HL-60/S4 treated with phorbol 12-myristate 13-acetate at 8.2 ng/mL for 4 days and 3 days (cell line): ENCODE data around the gene CHSY1.

Experiments used
- in situ Hi-C: fragments of 300-500 bp; cut with MboI; formaldehyde crosslinking; loops from 2 replicates; pipeline ENCODE4 v1.15.0; 2022; ENCODE audit warnings: low sequenced_read_pairs

CHSY1 gene

DNA sequence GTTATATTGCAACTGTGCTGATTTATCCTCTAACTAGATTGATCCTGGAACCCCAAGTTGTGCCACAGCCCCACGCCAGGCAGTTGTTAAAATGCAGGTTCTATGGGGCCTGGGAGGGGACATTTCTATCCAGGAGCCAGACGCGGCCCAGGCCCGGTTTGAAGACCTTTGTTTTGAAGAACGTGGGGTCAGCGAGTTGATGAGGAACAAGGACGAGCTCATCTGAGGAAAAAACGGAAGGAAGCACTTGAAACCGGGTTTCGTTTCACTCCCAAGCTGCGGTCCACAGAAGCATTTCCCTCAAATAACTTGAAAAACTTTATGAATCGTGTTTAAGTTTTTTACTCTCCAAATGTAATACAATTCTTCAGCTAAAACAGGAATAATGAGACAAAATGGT lies 76.4 kb downstream of the CHSY1 start:
- in situ Hi-C loops: loop anchor here (10.0 kb wide), 1 partner anchor 69 kb away; no protein-coding TSS in a partner anchor

GRCh38 chr15:101174152-101174920 lies 77.5 kb downstream of the CHSY1 start:
- in situ Hi-C loops: loop anchor here (10.0 kb wide), 1 partner anchor 70 kb away; no protein-coding TSS in a partner anchor

DNA sequence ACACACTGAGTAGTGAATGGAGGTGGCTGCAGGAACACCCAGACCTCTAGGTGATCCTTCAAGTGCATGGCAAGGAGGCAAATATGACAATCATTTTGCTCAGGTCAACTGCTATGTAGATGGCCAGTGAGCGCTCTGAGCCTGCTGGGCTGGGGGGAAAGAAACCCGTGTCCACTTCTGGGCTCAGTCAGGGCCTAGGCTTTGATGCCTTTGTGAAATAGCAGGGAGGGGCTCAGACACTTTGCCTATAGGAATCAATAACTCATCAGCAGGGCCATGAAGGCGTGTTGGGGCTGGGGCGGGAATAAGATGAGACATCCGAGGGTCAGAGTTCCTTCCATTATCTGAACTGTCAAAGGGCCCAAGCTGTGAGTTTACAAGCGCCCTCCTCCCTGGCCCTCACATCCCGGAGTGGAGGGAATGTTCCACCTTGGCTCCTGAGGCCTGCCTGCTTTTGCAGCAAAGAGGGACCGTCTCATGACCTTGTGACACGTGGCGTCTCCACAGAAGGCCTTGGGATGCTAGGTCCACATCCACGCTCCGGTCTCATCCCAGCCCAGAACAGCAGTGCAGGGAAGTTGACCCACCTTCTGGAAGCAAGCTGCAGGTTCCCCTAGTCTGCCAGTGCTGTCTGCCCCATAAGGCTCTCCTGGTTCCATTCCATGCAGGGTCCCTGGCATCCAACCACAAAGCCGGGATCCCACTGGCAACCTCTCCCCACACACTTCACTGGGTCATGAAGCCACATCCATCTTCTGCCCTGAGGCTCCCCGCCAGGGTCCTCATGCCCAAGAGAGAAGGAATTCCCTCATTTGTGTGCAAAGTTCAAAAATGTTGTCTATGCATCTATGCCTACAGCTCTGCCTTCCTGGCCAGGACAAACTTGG lies 78.4 kb downstream of the CHSY1 start:
- in situ Hi-C loops: loop anchor here (10.0 kb wide), 1 partner anchor 71 kb away; no protein-coding TSS in a partner anchor

- in situ Hi-C loops: loop anchor here (10.0 kb wide), 1 partner anchor 72 kb away; no protein-coding TSS in a partner anchor
Measured at GRCh38 chr15:101172501-101173071, 79.3 kb downstream of the CHSY1 start.

DNA sequence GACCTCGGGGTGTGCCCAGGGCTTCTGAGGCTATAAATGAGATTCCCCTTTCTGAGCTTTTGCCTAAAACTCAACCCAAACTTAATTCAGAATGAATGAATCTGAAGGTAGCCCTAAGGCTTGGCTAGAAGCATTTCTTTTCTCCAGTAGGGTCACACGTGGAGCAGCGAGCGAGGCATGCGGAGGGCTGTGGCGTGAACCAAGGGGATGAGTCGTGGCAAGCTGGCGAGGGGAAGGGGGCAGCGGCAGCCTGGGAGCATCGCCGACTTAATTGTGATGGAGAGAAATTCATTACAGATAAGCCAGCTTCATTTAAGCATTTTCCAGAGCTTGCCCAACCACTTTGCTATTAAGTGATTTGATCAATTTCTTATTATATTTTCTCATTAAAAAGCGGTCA lies 79.9 kb downstream of the CHSY1 start:
- in situ Hi-C loops: loop anchor here (10.0 kb wide), 1 partner anchor 73 kb away; no protein-coding TSS in a partner anchor

DNA sequence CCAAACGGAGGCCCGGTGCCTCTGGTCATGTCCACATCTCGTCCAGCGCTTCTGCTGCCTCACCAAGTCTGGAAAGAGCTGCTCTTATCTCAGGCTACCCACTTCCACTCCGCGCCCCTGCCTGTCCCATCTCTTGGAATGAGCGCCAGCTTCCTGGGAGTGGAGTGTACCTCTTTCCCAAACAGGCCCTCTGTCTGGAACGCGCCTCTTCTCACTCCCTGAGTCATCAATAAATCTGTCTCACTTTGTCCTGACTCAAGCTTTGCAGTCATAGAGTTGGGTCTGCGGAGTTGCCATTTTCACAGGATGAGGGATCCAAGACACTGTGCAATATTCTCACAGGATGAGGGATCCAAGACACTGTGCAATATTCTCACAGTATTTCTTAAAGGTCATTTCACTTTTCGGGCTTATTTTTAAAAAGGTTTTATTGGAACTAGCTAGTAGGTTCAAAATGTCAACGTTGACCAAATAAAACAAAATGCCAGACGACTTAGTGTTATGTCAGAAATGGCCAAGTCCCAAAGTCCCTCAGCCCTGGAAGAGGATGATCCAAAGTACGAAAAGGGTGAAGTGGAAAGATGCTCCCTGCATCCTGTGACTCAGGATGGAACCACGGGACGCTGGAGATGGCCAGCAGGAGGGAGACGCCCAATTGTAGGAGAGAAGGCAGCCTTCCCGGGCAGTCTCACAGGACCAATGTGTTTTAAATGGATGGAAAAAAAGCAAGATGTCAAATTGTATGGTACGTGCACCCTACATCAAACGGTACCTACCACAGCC lies 81.1 kb downstream of the CHSY1 start:
- in situ Hi-C loops: loop anchor here (10.0 kb wide), 1 partner anchor 74 kb away; no protein-coding TSS in a partner anchor

DNA sequence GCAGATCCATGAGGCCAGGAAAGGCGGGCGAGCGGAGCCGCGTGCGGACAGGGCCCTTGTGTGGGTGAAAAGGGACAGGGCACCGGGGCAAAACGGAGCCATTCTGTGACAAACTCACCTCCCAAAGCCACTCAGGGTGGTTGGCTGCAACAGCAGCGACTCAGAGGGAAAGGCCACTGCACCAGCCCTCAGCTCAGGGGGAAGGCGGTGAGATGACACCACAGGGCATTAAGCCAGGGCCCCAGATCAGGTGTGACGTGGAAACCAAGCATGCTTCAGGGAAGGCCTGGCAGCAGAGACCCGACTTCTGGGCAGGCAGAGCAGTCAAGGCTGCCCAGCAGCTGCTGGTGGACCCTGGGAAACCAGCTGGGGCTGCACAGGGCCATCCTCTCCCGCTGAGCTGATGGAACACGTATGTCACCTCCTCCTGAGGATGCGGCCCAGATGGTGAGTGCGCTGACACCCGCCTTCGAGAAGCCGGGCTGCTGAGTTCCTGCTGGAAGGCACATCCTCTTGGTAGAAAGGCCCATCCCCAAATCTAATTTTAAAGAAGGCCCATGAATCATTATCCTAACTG lies 82.3 kb downstream of the CHSY1 start:
- in situ Hi-C loops: loop anchor here (10.0 kb wide), 1 partner anchor 75 kb away; no protein-coding TSS in a partner anchor

DNA sequence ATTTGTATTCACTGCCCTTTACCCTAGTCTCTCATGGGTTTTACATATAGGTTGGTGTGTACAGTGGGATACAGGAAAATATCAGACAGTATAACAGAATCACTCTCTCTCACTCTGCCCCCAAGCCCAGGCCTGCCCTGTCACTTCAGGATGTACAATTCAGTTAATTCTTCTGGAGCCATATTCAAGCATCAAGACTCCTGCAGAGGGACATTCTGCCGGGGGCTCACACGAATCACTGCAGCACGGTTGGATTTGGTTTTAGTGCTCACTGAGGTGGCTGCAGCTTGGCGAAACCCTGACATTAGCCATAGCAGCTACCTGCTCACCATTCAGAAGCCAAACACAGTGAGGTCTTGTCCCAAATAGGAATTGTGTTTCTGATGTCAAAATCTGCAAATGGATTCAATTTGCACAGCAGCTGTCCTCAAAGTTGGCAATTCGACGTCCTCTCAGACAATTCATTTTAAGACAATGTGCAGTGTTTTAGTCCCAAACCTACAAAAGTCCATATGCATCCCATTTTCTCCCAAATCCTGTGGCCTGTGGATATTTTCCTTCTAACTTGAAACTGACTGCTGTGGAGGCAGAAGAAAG lies 82.9 kb downstream of the CHSY1 start:
- in situ Hi-C loops: no loop called here

DNA sequence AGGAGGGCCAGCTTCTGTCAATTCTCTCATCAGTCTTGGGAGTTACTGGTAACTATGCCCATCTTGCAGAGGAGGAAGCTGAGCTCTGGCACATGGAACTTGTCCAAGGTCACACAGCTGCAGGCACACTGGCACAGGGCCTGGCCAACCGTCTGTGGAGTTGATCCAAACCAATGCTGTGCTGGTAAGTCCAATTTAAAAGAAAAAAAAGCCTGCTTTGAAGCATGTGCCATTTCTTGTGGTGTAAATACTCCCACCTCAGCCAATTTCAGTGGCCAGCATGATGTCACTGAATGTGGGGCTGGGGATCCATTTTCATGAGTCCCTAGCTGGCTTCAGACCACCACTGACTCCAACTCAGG lies 83.4 kb downstream of the CHSY1 start:
- in situ Hi-C loops: no loop called here

GRCh38 chr15:101167753-101168462 lies 83.9 kb downstream of the CHSY1 start:
- in situ Hi-C loops: no loop called here

- in situ Hi-C loops: no loop called here
Measured at GRCh38 chr15:101167411-101167752, 84.5 kb downstream of the CHSY1 start.

DNA sequence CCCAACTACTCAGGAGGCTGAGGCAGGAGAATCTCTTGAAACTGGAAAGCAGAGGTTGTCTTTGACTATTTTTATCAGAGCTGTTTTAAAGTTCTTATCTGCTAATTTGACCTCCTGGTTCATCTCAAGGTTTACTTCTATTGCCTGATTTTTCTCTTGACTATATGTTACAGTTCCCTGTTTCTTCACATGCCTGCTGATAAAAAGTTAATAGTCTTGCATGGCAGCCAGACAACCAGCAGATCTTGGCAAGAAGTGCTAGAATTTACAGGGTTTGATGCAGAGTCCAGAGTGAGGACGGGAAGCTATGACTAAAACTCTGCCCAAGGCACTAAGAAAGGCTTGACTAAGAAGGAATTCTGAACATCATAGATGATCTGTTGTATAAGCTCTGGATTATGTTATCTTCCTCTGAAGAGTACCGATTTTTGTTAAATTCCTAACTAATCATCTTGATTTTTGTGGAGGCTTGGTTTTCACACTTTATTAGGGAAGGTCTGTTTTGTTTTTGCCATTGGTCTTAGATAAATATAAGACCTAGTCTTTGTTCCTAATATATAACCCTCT lies 85.9 kb downstream of the CHSY1 start:
- in situ Hi-C loops: no loop called here

DNA sequence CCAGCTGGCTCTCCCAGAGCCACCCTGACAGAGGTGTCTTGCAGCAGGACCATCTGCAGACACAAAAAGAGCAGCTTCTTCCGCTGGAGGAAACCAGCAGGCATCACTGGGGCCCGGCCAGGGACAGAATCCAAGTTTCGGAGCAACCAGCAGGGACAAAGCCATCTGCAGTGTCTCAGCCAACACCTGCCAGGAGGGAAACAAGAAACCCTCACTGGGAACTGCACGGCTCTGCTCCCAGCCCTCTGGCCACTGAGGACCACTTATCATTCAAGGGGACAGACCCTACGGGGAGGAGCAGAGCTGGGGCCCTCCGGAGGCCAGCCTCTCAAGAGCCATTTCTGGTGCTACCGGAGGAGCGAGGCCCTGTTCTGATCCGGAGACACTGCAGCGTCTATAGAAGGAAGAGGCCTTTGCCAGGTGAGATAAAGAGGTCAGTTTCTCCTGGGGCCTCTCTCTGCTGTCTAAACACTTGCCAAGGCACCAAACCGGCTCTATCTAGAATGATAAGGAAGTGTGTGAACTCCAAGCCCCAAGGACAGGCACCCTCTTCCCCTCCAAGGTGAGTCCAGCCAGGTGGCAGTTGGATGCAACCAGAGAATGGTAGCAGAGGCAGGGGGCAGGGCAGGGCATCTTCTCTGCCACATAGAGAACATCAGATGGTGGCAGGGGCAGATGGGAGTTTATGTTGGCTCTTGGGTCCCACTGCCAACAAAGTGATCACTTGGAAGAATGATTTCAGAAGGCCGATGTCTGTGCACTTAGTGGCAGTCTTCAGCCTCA lies 89.0 kb downstream of the CHSY1 start:
- in situ Hi-C loops: no loop called here

DNA sequence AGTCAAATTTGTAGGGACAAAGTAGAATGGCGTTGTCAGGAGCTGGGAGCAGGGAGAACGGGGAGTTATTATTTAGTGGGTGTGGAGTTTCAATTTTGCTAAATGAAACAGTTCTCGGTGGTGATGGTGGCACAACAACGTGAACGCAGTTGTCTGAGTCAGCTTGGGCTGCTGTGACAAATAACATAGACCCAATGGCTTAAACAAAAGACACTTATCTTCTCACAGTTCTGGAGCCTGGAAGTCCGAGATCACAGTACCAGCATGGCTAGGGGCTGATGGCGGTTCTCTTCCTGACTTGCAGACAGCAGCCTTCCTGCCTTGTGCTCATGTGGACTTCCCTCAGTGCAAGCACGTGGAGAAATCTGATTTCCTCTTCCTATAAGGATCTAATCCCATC lies 90.2 kb downstream of the CHSY1 start:
- in situ Hi-C loops: no loop called here

DNA sequence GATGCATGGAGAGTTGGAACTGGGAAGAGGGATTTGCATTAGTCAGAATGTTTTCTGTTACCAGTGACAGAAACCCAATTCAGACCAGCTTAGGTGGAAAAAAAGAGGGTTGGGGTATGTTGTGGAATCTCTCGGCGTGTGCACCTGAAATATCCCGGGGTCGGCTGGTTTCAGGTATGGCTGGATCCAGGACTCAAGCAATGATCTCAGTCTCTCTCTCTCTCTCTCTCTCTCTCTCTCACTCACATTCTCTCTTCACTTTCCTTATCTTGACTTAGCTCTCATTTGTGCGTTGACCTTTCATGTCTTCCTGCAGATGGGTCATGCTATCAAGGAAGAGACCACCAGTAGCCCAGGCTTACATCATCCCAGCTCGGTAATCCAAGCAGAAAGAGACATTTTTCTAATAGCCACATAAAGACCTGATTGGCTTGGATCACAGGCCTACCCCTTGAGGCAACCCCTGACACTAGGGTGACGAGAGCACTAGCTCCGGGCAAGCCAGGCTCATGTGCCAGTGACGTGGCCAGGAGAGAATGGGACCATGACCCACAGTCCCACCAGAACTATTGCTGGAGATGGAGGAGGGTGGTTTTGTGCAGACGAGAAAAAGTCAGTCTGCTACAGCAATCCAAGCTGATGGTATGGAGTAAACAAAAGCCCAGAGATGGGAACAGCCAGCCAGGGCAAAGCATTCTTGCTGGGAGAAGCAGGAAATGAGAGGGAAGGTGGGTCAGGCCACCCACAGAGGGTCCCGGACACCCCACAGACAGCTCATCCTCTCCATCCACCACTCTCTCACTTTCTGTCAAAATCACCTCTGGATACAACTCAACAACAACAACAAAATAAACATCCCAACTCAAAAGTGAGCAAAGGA lies 91.7 kb downstream of the CHSY1 start:
- in situ Hi-C loops: no loop called here

DNA sequence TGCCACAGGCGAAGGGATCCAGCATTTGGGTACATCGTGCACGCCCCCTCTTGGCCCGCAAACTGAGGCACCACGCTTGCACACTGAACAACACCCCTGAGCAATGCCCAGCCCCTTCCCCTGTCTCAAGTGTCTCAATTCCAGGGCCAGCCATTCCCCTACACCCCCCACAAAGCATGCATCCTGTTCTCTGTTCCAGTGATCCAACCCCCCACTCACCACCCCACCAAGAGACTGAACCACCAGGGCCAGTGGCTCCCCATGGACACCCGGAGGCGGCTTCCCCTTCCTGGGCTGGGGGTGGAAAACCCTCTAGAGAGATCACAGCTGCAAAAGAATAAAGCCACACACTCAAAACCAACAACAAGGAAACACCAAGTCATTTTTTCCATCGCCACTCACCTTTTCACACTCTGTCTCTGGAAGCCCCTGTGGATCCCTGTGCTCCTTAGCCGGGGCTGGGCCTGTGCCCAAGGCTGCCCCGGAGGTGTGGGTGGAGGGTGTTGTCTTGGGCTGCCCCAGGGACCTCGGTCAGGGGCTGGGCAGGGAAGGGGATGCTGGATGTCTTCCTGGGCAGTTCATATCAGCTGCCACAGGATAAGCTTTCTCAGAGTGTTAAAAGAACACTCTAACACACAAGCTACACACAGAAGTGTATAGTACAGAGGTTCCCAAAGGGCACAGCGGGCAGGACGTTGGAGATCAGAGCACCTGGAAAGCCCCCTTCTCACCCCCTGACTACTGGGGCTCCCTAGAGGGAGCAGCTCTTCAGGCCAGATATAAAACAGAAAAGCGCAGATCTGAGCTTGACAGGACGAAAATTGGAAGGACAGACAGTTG lies 92.5 kb downstream of the CHSY1 start:
- in situ Hi-C loops: no loop called here
